ENCODE measurements around the gene TRIM36.

Gene TRIM36

DNA sequence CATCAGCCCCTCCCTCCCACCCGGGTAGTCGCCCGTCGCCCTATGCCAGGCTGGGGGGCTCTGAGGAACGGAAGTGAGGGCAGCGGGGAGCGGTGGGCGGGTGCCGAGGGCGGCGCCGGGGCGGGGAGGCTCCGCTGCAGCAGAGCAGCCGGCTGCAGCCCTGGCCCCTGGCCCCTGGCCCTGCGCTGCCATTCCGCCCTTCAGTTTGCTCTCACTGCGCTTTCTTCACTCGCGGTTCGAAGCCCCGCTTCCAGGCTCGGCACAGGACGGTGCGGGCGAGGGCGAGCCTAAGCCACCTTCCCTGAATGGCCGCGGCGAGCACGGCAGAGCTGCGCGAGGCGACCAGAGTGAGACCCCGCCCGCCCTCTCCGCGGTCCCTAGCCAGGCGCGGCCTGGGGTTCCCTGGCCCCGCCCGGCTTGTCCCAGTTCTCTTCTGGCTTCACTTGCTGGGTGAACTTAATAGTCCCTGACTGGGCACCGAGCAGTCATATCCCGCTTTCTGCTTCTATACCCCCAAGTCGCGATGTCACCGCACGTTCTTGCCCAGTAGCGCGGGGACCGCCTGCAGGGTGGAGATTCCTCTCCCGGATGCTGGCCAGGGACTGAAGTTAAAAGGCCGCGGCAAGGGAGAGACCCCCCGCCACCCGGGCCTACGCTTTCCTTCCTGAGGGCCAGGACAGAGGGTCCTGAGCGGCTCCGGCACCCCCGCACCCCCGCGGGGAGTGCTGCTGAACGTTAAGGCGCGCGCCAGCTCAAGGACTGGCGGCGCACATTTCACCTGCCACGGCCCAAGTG lies 623 bp upstream of the TRIM36 start:
- Histone ChIP-seq H3K9ac (ENCODE audit: low read depth, low read length, poor library complexity, severe bottlenecking) (no peak overlapping the region), H3K9me3 (ENCODE audit: insufficient read depth, low read depth, low read length) (no peaks in the 10 kb centered on the region), H4K20me1 (ENCODE audit: insufficient read depth, low read length, poor library complexity, severe bottlenecking) (no peaks in the 10 kb centered on the region), H3F3A (ENCODE audit: low read depth) (no peaks in the 10 kb centered on the region), H3K79me2 (ENCODE audit: insufficient read depth, low read length) (no peaks in the 10 kb centered on the region), H3K4me1 (ENCODE audit: insufficient read depth, low read length, poor library complexity, severe bottlenecking) (no peaks in the 10 kb centered on the region), H3K9me2 (replicated peaks; ENCODE audit: low read depth, low read length) (no peaks in the 10 kb centered on the region), H3K4me3 (ENCODE audit: low read length, poor library complexity, severe bottlenecking) (no peak overlapping the region), H3K27me3 (ENCODE audit: insufficient read depth, low read length, poor library complexity, severe bottlenecking) (no peaks in the 10 kb centered on the region), H3K4me2 (ENCODE audit: low read depth, low read length, poor library complexity, severe bottlenecking) (no peak overlapping the region), H2AFZ (ENCODE audit: low read length) (no peak overlapping the region), H3K36me3 (ENCODE audit: insufficient read depth, low read length) (no peaks in the 10 kb centered on the region)
- TF ChIP-seq, protein P1, sequence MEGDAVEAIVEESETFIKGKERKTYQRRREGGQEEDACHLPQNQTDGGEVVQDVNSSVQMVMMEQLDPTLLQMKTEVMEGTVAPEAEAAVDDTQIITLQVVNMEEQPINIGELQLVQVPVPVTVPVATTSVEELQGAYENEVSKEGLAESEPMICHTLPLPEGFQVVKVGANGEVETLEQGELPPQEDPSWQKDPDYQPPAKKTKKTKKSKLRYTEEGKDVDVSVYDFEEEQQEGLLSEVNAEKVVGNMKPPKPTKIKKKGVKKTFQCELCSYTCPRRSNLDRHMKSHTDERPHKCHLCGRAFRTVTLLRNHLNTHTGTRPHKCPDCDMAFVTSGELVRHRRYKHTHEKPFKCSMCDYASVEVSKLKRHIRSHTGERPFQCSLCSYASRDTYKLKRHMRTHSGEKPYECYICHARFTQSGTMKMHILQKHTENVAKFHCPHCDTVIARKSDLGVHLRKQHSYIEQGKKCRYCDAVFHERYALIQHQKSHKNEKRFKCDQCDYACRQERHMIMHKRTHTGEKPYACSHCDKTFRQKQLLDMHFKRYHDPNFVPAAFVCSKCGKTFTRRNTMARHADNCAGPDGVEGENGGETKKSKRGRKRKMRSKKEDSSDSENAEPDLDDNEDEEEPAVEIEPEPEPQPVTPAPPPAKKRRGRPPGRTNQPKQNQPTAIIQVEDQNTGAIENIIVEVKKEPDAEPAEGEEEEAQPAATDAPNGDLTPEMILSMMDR (conservative IDR thresholded peaks at IDR 0.05; ENCODE audit: low read length) = no peak
- no peak for TF ChIP-seq EZH2phosphoT487 (IDR thresholded peaks at IDR 0.05; ENCODE audit: borderline replicate concordance)

DNA sequence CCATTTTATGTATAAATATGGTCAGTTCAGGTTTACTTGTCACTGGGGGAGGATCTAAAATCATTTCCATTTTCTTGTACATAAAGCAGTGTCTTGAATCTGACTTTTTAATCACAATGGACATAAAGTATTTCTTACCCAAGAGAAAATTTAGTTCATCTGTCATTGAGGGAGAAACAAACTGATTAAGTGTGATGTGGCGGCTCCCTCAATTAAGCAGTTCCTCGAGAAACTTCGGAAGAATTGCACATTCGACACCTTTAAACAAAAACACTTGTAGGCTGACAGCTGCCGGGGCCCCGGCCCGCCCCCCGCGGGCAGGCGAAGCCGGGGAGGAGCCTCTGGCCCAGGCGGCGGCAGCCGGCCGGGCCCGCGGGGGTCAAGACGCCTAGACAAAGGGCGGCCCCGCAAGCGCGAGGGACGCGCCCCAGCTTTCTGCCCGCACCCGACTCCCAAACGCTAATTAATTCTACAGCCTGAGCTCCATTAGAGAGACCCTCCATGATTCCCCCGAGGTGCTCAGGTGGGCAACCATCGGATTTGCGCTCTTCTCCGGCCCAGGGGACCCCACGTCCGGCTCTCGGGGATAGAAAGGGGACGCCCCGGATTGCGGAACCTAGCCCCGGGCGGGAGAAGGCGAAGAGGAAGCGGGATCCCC lies 750 bp downstream of the TRIM36 start:
- no peaks in the 10 kb centered on the region for H3K36me3 ChIP-seq (ENCODE audit: insufficient read depth, low read length)
- H3K4me3 ChIP-seq (ENCODE audit: low read length, poor library complexity, severe bottlenecking) = no peak overlapping the region
- H3K4me2 ChIP-seq (ENCODE audit: low read depth, low read length, poor library complexity, severe bottlenecking) = no peak overlapping the region
- no peaks in the 10 kb centered on the region for H4K20me1 ChIP-seq (ENCODE audit: insufficient read depth, low read length, poor library complexity, severe bottlenecking)
- H3K79me2 ChIP-seq (ENCODE audit: insufficient read depth, low read length) = no peaks in the 10 kb centered on the region
- H3K9ac ChIP-seq (ENCODE audit: low read depth, low read length, poor library complexity, severe bottlenecking) = no peak overlapping the region
- no peaks in the 10 kb centered on the region for H3K9me2 ChIP-seq (replicated peaks; ENCODE audit: low read depth, low read length)
- H2AFZ ChIP-seq (ENCODE audit: low read length) = no peak overlapping the region
- no peaks in the 10 kb centered on the region for H3K9me3 ChIP-seq (ENCODE audit: insufficient read depth, low read depth, low read length)
- TF ChIP-seq EZH2phosphoT487 (IDR thresholded peaks at IDR 0.05; ENCODE audit: borderline replicate concordance) = no peak
- TF ChIP-seq, protein P1 (conservative IDR thresholded peaks at IDR 0.05; ENCODE audit: low read length) = no peak
- no peaks in the 10 kb centered on the region for H3K4me1 ChIP-seq (ENCODE audit: insufficient read depth, low read length, poor library complexity, severe bottlenecking)
- H3F3A ChIP-seq (ENCODE audit: low read depth) = no peaks in the 10 kb centered on the region
- H3K27me3 ChIP-seq (ENCODE audit: insufficient read depth, low read length, poor library complexity, severe bottlenecking) = no peaks in the 10 kb centered on the region

DNA sequence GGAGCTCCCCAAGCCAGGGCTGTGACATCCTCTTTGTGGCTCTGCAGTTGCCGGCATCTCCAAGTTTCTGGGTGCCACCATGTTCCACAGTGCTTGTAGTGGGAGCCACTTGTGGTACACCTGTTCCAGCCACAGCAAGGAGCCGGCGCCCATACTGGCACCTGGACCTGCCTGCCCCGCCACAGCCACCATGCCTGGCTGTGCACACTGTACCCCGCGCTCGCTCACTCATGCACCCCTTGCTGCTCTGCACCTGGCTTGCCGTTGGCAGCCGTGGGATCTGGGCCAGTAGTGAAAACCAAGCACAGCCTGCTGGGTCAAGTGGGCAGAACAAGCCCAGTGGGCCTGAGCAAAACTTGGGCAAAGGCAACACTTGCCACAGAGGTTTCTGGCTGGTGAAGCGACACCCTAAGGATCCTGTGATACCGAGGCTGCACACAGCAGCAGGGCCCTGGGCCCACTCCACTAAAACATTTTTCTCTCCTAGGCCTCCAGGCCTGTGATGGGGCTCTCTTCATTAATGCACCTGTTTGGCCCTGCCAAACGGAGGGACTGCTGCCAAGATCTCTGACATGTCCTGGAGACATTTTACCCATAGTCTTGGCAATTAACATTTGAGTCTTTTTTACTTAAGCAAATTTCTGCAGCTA lies 2.8 kb downstream of the TRIM36 start:
- no peaks in the 10 kb centered on the region for H3K27me3 ChIP-seq (ENCODE audit: insufficient read depth, low read length, poor library complexity, severe bottlenecking)
- no peak overlapping the region for H3K4me3 ChIP-seq (ENCODE audit: low read length, poor library complexity, severe bottlenecking)
- no peak for TF ChIP-seq EZH2phosphoT487 (IDR thresholded peaks at IDR 0.05; ENCODE audit: borderline replicate concordance)
- TF ChIP-seq, protein P1 (conservative IDR thresholded peaks at IDR 0.05; ENCODE audit: low read length) = no peak
- no peaks in the 10 kb centered on the region for H3K4me1 ChIP-seq (ENCODE audit: insufficient read depth, low read length, poor library complexity, severe bottlenecking)
- H4K20me1 ChIP-seq (ENCODE audit: insufficient read depth, low read length, poor library complexity, severe bottlenecking) = no peaks in the 10 kb centered on the region
- H2AFZ ChIP-seq (ENCODE audit: low read length) = no peak overlapping the region
- H3K79me2 ChIP-seq (ENCODE audit: insufficient read depth, low read length) = no peaks in the 10 kb centered on the region
- no peaks in the 10 kb centered on the region for H3K9me3 ChIP-seq (ENCODE audit: insufficient read depth, low read depth, low read length)
- H3K36me3 ChIP-seq (ENCODE audit: insufficient read depth, low read length) = no peaks in the 10 kb centered on the region
- H3K9ac ChIP-seq (ENCODE audit: low read depth, low read length, poor library complexity, severe bottlenecking) = no peak overlapping the region
- no peak overlapping the region for H3K4me2 ChIP-seq (ENCODE audit: low read depth, low read length, poor library complexity, severe bottlenecking)
- H3F3A ChIP-seq (ENCODE audit: low read depth) = no peaks in the 10 kb centered on the region
- no peaks in the 10 kb centered on the region for H3K9me2 ChIP-seq (replicated peaks; ENCODE audit: low read depth, low read length)

Measured in Loucy (cell line).